ENCODE measurements around the gene CTAGE9.

- TF ChIP-seq SP1 (IDR thresholded peaks at IDR 0.05) (no peak), BHLHE40 (IDR thresholded peaks at IDR 0.05; ENCODE audit: borderline replicate concordance) (no peak), FOXA1 (IDR thresholded peaks at IDR 0.05) (no peak), FOXM1 (IDR thresholded peaks at IDR 0.05; ENCODE audit: borderline replicate concordance) (no peak), SUZ12 (IDR thresholded peaks at IDR 0.05) (no peak), ELF4 (IDR thresholded peaks at IDR 0.05) (no peak), NFRKB (IDR thresholded peaks at IDR 0.05) (no peak), HDGF (IDR thresholded peaks at IDR 0.05; ENCODE audit: borderline replicate concordance) (no peak), LEF1 (IDR thresholded peaks at IDR 0.05; ENCODE audit: borderline replicate concordance) (no peak), ARNT (IDR thresholded peaks at IDR 0.05) (no peak), TARDBP (IDR thresholded peaks at IDR 0.05) (no peak), CTBP1 (IDR thresholded peaks at IDR 0.05; ENCODE audit: borderline replicate concordance) (no peak), L3MBTL2 (conservative IDR thresholded peaks at IDR 0.05) (no peak)
Measured at GRCh38 chr6:131756039-131756438, 45.2 kb upstream of the CTAGE9 start.
